HG03139 (cell line): ENCODE results near the gene ABHD4.
"Not testable (repeated sequence)": the region's sequence is repeated elsewhere in the genome, so short reads cannot be mapped to it uniquely, and the experiment has no call there.

Source experiments
- ATAC-seq: cut with Tn5 transposase; IDR thresholded peaks from one replicate; pipeline ENCODE4 v1.9.1; 2021; ENCODE audit not compliant: unreplicated experiment

Gene ABHD4

GRCh38 chr14:22598099-22598895 lies at the start of gene ABHD4:
Gene ABHD4, plus strand, starts transcription at chr14:22598300. Its CDS starts 7 bp downstream, at chr14:22598307.
- ATAC-seq, result peak; percentile 59

GRCh38 chr14:22549324-22549962 lies 48.7 kb upstream of the ABHD4 start:
- ATAC-seq, result no peak

DNA sequence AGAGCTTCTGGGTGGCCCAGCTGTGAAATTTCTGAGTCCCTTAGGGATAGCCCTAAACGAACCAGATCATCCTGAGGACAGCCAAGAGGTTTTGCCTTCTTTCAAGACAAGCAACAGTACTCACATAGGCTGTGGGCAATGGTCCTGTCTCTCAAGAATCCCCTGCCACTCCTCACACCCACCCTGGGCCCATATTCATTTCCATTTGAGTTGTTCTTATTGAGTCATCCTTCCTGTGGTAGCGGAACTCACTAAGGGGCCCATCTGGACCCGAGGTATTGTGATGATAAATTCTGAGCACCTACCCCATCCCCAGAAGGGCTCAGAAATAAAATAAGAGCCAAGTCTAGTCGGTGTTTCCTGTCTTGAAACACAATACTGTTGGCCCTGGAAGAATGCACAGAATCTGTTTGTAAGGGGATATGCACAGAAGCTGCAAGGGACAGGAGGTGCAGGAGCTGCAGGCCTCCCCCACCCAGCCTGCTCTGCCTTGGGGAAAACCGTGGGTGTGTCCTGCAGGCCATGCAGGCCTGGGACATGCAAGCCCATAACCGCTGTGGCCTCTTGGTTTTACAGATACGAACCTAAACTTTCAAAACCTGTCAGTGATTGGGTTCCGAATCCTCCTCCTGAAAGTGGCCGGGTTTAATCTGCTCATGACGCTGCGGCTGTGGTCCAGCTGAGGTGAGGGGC lies 48.0 kb upstream of the ABHD4 start:
- peak; percentile 41 for ATAC-seq

DNA sequence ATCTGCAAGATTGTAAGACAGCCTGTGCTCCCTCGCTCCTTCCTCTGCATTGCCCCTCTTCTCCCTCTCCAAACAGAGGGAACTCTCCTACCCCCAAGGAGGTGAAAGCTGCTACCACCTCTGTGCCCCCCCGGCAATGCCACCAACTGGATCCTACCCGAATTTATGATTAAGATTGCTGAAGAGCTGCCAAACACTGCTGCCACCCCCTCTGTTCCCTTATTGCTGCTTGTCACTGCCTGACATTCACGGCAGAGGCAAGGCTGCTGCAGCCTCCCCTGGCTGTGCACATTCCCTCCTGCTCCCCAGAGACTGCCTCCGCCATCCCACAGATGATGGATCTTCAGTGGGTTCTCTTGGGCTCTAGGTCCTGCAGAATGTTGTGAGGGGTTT lies 46.5 kb upstream of the ABHD4 start:
- ATAC-seq, result no peak

DNA sequence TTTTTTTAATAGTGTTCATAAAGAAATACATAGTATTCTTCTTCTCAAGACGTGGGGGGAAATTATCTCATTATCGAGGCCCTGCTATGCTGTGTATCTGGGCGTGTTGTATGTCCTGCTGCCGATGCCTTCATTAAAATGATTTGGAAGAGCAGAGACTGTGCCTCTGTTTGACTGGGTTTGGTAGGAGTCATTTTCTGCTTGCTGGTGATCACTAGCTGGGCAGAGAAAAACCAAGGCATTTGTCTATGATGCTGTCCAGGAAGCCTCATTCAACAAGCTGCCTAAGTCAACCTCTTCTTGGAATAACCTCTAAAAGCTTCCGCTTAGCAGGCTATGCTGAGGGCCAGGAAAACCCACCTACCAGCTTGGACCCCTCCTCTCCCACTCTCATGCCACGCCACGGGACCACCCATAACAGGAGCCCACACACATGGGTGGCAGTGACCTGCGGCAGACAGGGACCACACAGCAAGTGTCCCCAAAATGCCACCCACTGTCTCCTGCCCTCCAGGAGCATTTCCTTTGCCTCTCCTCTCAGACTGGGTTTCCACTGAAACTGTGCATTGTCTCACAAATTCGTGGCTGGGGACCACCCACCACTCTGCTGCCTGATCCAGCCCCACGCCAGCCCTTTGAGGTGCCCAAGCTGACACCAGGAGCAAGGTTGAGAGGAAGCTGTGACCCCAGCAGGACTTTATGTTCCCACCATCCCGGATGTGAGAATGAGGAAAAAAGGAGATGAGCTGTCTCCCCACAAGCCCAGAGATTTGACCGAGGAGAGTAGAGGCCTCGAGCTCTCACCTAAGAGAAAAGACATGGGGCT lies 45.9 kb upstream of the ABHD4 start:
- ATAC-seq, result no peak

- ATAC-seq, result no peak
Measured at GRCh38 chr14:22552827-22553076, 45.3 kb upstream of the ABHD4 start.

DNA sequence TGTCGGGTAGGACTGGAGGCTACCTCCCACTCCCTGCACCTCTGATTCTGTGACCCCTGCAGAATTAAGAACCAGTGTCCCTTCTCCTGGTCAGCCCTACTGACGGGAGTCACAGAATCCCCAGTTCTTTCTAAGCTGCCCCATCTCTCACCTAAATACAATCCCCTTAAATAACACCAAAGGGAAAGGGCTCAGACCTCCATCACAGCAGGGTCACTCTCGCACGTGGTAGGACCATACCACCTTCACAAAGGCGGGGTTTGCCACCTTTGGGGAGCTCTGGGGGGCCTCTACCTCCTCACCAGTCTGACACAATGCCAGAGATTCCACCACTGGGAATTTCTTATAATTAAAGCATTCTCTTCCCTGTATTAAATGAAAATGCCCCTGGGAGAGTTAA lies 44.7 kb upstream of the ABHD4 start:
- no peak for ATAC-seq

- not testable (repeated sequence) for ATAC-seq
Measured at GRCh38 chr14:22553861-22554497, 44.1 kb upstream of the ABHD4 start.

- ATAC-seq, result no peak
Measured at GRCh38 chr14:22554498-22555383, 43.4 kb upstream of the ABHD4 start.

- ATAC-seq, result peak; percentile 4
Measured at GRCh38 chr14:22555384-22556011, 42.6 kb upstream of the ABHD4 start.

DNA sequence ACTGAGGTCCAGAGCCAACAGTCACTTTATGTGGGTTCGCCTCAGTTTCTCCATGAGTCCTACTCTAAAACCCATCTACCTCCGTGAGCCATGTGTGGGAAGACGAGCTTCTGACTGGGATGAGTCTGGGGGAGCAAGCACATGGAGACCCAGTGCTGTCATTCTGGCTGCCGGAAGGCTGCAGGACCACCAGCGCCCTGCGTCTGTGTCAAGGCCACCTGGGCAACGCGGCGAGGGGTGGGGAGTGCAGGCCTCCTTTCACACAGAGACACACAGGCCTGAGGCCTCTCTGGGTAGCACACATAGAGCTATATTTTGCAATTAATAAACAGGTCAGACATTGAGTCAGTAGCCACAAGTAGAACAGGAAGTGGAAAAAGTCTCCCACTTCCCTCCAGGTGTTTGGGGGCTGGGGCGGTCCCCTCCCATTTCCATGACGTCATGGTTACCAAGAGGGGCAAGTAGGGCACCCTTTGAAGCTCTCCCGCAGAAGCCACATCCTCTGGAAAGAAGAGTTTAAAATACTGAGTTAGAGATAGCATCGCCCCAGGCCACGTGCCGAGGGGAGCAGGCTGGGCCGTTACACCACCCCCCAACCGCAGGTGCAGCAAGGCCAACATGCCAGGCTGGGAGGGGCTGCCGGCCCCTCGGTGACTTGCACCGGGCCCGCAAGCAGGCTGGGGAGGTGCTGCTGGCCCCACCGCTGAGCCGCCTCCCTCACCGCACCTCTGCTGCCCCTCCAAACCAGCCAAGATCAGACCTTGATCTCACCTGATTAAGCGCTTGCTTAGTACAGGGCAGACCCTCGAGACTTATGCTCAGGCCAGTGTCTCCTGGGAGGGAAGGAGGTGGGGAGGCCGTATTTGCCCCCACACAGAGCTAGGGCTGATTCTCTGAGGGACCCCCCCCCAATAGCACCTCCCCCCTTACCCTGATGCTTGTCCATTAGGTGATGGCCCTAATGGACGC lies 41.8 kb upstream of the ABHD4 start:
- ATAC-seq, result peak; percentile 55

DNA sequence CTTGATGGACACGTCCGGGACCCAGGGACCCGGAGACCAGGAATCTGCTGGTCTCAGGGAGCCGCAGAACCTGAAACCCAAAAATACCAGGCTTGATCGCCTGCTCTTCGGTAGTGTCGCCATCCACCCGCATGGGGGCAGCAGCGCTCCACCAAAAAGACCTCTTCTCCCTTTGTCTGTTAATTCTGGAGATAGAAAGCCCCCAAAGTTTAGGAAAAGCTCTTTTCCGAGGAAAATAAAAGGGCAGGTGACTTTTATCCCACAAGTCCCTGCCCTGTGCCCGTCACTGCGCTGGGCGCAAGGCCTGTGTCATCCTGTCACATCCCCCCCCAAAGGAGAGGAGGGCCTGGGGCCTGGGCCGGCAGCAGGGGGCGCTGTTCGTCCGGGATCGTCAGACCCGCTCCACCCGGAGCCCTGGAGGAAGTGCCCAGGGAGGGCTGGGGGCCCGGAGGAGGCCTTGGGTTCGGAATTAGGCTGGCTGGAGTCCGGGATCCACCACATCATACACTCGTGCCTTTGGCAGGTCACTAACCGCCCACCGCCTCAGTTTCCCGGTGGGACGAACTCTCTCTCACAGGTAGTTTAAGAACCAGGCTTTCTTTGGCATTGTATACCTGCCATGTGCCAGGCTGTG lies 41.0 kb upstream of the ABHD4 start:
- peak; percentile 32 for ATAC-seq

DNA sequence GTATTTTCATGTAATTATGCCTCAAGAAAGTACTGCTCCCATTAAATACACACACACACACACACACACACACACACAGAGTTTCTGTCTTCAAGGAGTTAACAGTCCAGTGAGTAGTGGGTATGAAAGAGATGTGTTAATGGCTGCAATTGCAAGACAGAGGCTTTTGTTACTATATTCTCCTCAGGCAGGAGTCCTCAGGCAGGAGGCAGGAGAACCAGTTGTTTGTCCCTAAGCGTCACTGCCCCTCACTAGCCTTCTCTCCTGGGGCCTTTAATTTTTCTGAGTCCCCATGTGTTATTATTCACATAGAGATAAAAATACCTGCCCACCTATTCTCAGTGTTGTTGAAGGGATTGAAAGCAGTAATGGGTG lies 40.3 kb upstream of the ABHD4 start:
- no peak for ATAC-seq

GRCh38 chr14:22558221-22558913 lies 39.7 kb upstream of the ABHD4 start:
- no peak for ATAC-seq

- no peak for ATAC-seq
Measured at GRCh38 chr14:22559041-22559440, 39.1 kb upstream of the ABHD4 start.

- no peak for ATAC-seq
Measured at GRCh38 chr14:22560662-22561365, 37.3 kb upstream of the ABHD4 start.

- no peak for ATAC-seq
Measured at GRCh38 chr14:22561366-22561660, 36.8 kb upstream of the ABHD4 start.
